Measurements from ENCODE around the gene PDZD2. TPM values are rescaled to one million over a fixed set of nuclear protein-coding genes. Genes with fewer than 3 reads are reported as not detected.

PDZD2 gene
- polyA plus RNA-seq, 3 donors = 0.10 TPM; not detected in 2

DNA sequence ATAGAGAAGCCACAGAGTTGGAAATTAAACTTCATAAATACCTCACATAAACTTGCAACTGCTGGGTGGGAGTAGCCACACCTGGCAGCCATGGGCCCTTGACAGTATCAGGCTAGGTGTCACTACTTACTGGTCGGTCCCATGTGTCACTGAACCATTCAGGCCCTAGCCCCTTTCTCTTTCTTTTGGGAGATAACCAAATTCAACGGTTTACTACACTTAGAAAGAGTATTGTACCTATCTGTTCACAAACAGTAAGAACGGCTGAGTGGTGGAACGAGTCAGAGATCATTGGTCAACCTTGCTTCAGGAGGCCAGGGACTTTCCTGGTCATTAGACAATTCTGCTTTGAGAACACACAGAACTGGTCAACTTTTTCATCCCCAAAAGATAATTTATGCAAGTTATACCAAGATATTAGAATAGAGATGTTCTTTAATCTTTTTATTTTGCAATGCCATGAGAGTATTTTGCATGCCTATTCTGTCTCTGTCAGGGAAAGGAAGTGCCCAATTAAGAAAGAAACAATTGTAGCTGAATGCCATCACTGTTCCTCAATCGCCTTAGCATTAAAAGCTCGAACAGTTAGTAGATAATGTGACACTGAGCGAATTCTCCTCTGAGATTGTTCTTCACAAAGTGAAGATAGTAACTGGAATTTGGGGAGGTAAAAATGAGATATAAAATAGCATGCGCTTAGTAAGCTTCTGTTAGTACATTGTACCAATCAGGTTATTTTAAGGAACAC is 484.3 kb downstream of the PDZD2 start:
- Histone ChIP-seq H2AFZ (ENCODE audit: insufficient read depth, low read depth, low read length, poor library complexity, severe bottlenecking) (no peak overlapping the region), H3K9me3 (replicated peaks in 1 of 2; ENCODE audit: control insufficient read depth in 1 of 2, insufficient read depth in 1 of 2, low read length in 2 of 2) (no peaks in the 10 kb centered on the region), H3K36me3 (replicated peaks in 1 of 2; ENCODE audit: control insufficient read depth in 1 of 2, insufficient read depth in 2 of 2, low read length in 2 of 2) (peaks cover 50 to 88% of the 10 kb centered on the region in 2 donors), H3K4me2 (replicated peaks; ENCODE audit: extremely low read depth, low read length, poor library complexity, severe bottlenecking) (no peak overlapping the region), H4K20me1 (ENCODE audit: insufficient read depth, low read length) (peaks cover 77% of the 10 kb centered on the region), H3K27me3 (ENCODE audit: control insufficient read depth in 2 of 2, insufficient read depth in 2 of 2, low read length in 2 of 2) (no peaks in the 10 kb centered on the region), H3K9ac (ENCODE audit: insufficient read depth, low read length, poor library complexity, severe bottlenecking) (no peak overlapping the region), H3K4me3 (replicated peaks in 1 of 3; ENCODE audit: low read depth in 2 of 3, low read length in 3 of 3) (no peak overlapping the region), H3K27ac (ENCODE audit: low read depth in 1 of 2, low read length in 2 of 2) (peak overlapping the region in 1 of 2 donors; percentile 24), H3K4me1 (ENCODE audit: control insufficient read depth in 1 of 2, insufficient read depth in 2 of 2, low read length in 2 of 2) (no peaks in the 10 kb centered on the region), H3K79me2 (ENCODE audit: insufficient read depth, low read length) (peaks cover 65% of the 10 kb centered on the region)
- H3K36me3 Mint-ChIP-seq = peaks cover 48 to 75% of the 10 kb centered on the region in 2 donors
- H3K9me3 Mint-ChIP-seq = no peaks in the 10 kb centered on the region
- intact Hi-C loops (cut with micrococcal nuclease) = no loop called here
- peaks cover 20% of the 10 kb centered on the region for H3K4me1 Mint-ChIP-seq
- no peak overlapping the region for H3K4me3 Mint-ChIP-seq
- 90% methylated on average over 2 of the region's 8 CpGs for WGBS (ENCODE audit: insufficient coverage)
- H3K27ac Mint-ChIP-seq = peak overlapping the region in 3 of 7 donors; percentile 8 to 69 (median 36)
- TF ChIP-seq, protein P1, sequence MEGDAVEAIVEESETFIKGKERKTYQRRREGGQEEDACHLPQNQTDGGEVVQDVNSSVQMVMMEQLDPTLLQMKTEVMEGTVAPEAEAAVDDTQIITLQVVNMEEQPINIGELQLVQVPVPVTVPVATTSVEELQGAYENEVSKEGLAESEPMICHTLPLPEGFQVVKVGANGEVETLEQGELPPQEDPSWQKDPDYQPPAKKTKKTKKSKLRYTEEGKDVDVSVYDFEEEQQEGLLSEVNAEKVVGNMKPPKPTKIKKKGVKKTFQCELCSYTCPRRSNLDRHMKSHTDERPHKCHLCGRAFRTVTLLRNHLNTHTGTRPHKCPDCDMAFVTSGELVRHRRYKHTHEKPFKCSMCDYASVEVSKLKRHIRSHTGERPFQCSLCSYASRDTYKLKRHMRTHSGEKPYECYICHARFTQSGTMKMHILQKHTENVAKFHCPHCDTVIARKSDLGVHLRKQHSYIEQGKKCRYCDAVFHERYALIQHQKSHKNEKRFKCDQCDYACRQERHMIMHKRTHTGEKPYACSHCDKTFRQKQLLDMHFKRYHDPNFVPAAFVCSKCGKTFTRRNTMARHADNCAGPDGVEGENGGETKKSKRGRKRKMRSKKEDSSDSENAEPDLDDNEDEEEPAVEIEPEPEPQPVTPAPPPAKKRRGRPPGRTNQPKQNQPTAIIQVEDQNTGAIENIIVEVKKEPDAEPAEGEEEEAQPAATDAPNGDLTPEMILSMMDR (IDR thresholded peaks at IDR 0.05) = no peak
- H3K27me3 Mint-ChIP-seq (ENCODE audit: low read depth in 3 of 3) = peaks cover 0 to 1% (median 0%) of the 10 kb centered on the region in 3 donors
- DNase-seq = no peak

DNA sequence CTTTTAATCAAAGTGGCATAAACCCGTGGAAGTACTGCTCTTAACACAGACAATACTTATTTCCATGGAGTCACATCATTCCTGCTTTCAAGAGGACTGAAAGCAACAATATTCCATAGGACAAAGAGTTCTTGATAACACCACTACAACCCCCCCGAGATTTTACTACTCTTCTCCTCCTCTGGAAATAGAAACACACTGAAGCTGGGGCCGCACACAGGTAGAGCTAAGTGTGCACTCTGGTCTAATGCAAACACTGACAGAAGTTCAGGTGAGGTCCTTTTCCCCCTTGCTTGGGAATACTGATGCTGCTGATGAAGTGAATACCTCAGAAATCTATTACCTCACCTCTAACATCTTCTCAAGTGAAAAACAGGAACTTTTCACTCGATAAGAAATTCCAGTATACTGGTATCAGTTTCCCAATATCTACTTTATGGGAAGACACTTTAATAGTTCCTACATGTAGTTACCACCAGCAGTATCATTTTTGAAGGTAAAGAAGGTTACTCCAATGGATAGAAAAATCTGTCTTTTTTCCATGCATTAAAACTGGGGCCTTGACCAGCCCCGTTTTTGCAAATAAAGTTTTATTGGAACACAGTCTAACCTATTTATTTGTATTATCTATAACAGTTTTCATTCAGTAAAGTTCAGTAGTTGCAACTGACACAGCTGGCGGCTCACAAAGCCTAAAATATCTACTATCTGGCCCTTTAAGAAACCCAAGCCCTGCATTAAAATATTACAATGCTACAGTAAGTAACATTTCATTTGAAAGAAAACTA is 485.2 kb downstream of the PDZD2 start:
- no peaks in the 10 kb centered on the region for H3K4me1 ChIP-seq (ENCODE audit: control insufficient read depth in 1 of 2, insufficient read depth in 2 of 2, low read length in 2 of 2)
- no peak overlapping the region for H3K4me3 ChIP-seq (replicated peaks in 1 of 3; ENCODE audit: low read depth in 2 of 3, low read length in 3 of 3)
- peak overlapping the region in 1 of 2 donors; percentile 24 for H3K27ac ChIP-seq (ENCODE audit: low read depth in 1 of 2, low read length in 2 of 2)
- H4K20me1 ChIP-seq (ENCODE audit: insufficient read depth, low read length) = peaks cover 85% of the 10 kb centered on the region
- intact Hi-C loops (cut with micrococcal nuclease) = no loop called here
- H3K79me2 ChIP-seq (ENCODE audit: insufficient read depth, low read length) = peaks cover 73% of the 10 kb centered on the region
- H3K27me3 ChIP-seq (ENCODE audit: control insufficient read depth in 2 of 2, insufficient read depth in 2 of 2, low read length in 2 of 2) = no peaks in the 10 kb centered on the region
- DNase-seq = no peak
- H3K9ac ChIP-seq (ENCODE audit: insufficient read depth, low read length, poor library complexity, severe bottlenecking) = no peak overlapping the region
- Mint-ChIP-seq H3K27me3 (ENCODE audit: low read depth in 3 of 3) (peaks cover 0 to 1% (median 0%) of the 10 kb centered on the region in 3 donors), H3K36me3 (peaks cover 53 to 78% of the 10 kb centered on the region in 2 donors), H3K4me3 (no peak overlapping the region), H3K4me1 (peaks cover 20% of the 10 kb centered on the region), H3K9me3 (no peaks in the 10 kb centered on the region), H3K27ac (peak overlapping the region in 5 of 7 donors; percentile 8 to 88 (median 36))
- 100% methylated on average over 1 of the region's 6 CpGs for WGBS (ENCODE audit: insufficient coverage)
- H3K36me3 ChIP-seq (replicated peaks in 1 of 2; ENCODE audit: control insufficient read depth in 1 of 2, insufficient read depth in 2 of 2, low read length in 2 of 2) = peaks cover 55 to 94% of the 10 kb centered on the region in 2 donors
- H2AFZ ChIP-seq (ENCODE audit: insufficient read depth, low read depth, low read length, poor library complexity, severe bottlenecking) = no peak overlapping the region
- TF ChIP-seq, protein P1 (IDR thresholded peaks at IDR 0.05) = no peak
- H3K9me3 ChIP-seq (replicated peaks in 1 of 2; ENCODE audit: control insufficient read depth in 1 of 2, insufficient read depth in 1 of 2, low read length in 2 of 2) = no peaks in the 10 kb centered on the region
- H3K4me2 ChIP-seq (replicated peaks; ENCODE audit: extremely low read depth, low read length, poor library complexity, severe bottlenecking) = no peak overlapping the region

Measured in CD14-positive monocyte (primary cell).